Hepatocyte (in vitro differentiated cells): ENCODE measurements around the gene ZNF423. TPM values are rescaled to one million over a fixed set of nuclear protein-coding genes. Genes with fewer than 3 reads are reported as not detected.

Experiments
- DNase-seq: peaks from one replicate; pipeline ENCODE4 v3.0.0-alpha.2; 2016; ENCODE audit warnings: low spot score
- H2AFZ ChIP-seq: fragments of 200-600 bp; sonication (generic); 2 replicates; pipeline ENCODE4 v1.6.0; 2016; ENCODE audit warnings: antibody characterized with exemption, mild to moderate bottlenecking
- H3K27ac ChIP-seq: fragments of 200-600 bp; sonication (generic); 2 replicates; pipeline ENCODE4 v1.5.1; 2016; ENCODE audit warnings: mild to moderate bottlenecking
- H3K27me3 ChIP-seq: fragments of 200-600 bp; sonication (generic); 2 replicates; pipeline ENCODE4 v1.6.1; 2016
- H3K36me3 ChIP-seq: fragments of 200-600 bp; sonication (generic); replicated peaks from 2 replicates; pipeline ENCODE4 v1.5.1; 2016; ENCODE audit warnings: low read depth; ENCODE audit not compliant: insufficient read depth
- H3K4me1 ChIP-seq: fragments of 200-600 bp; sonication (generic); 2 replicates; pipeline ENCODE4 v1.5.1; 2016; ENCODE audit warnings: mild to moderate bottlenecking, moderate library complexity; ENCODE audit not compliant: insufficient read depth
- H3K4me2 ChIP-seq: fragments of 200-600 bp; sonication (generic); 2 replicates; pipeline ENCODE4 v1.6.0; 2016
- H3K4me3 ChIP-seq: fragments of 200-600 bp; sonication (generic); 2 replicates; pipeline ENCODE4 v1.5.1; 2016; ENCODE audit warnings: mild to moderate bottlenecking
- H3K79me2 ChIP-seq: fragments of 200-600 bp; sonication (generic); 2 replicates; pipeline ENCODE4 v1.6.0; 2017; ENCODE audit warnings: mild to moderate bottlenecking
- H3K9me2 ChIP-seq: fragments of 200-600 bp; sonication (generic); replicated peaks from 2 replicates; pipeline ENCODE4 v1.6.0; 2017; ENCODE audit warnings: mild to moderate bottlenecking; ENCODE audit not compliant: insufficient read depth
- H3K9me3 ChIP-seq: fragments of 200-600 bp; sonication (generic); 2 replicates; pipeline ENCODE4 v1.5.1; 2016; ENCODE audit warnings: low read depth, mild to moderate bottlenecking
- H4K20me1 ChIP-seq: fragments of 200-600 bp; sonication (generic); 2 replicates; pipeline ENCODE4 v1.6.0; 2016; ENCODE audit warnings: mild to moderate bottlenecking; ENCODE audit not compliant: insufficient read depth, poor library complexity, severe bottlenecking
- EZH2 ChIP-seq: fragments of 200-600 bp; sonication (generic); IDR thresholded peaks from 2 replicates; pipeline ENCODE4 v1.6.1; 2016; ENCODE audit warnings: antibody characterized with exemption, mild to moderate bottlenecking, borderline replicate concordance
- EZH2phosphoT487 ChIP-seq: fragments of 200-600 bp; sonication (generic); IDR thresholded peaks from one replicate; pipeline ENCODE4 v1.6.1; 2018; ENCODE audit warnings: antibody characterized with exemption, mild to moderate bottlenecking, low read depth, moderate library complexity; ENCODE audit not compliant: unreplicated experiment, severe bottlenecking
- WGBS: methylation state at CpG from one replicate; pipeline ENCODE4 v1.1.6; 2016; ENCODE audit warnings: low lambda C conversion rate; ENCODE audit errors: missing lambda C conversion rate; 5-methylcytosine and 5-hydroxymethylcytosine counted together
- polyA plus RNA-seq: library from polyadenylated mRNA; unstranded; fragments of >200 nt; fragmentation: Nextera tagmentation; extraction: Ambion mirVana; gene quantifications from 2 replicates; pipeline ENCODE4 v1.2.1, GENCODE V29; 2016
- total RNA-seq: library from RNA; depleted of rRNA; stranded (reverse); fragments of >200 nt; gene quantifications from 2 replicates; pipeline ENCODE4 v1.2.3, GENCODE V29; 2014
- TF ChIP-seq, protein P1 (sequence below): fragments of 200-600 bp; sonication (generic); IDR thresholded peaks from 2 replicates; pipeline ENCODE4 v1.5.1; 2016; ENCODE audit warnings: antibody characterized with exemption, mild to moderate bottlenecking; ENCODE audit not compliant: poor library complexity

The ZNF423 gene
- total and polyA plus RNA-seq, 2 experiments from 2014 or later = 9.6 to 11.8 TPM

DNA sequence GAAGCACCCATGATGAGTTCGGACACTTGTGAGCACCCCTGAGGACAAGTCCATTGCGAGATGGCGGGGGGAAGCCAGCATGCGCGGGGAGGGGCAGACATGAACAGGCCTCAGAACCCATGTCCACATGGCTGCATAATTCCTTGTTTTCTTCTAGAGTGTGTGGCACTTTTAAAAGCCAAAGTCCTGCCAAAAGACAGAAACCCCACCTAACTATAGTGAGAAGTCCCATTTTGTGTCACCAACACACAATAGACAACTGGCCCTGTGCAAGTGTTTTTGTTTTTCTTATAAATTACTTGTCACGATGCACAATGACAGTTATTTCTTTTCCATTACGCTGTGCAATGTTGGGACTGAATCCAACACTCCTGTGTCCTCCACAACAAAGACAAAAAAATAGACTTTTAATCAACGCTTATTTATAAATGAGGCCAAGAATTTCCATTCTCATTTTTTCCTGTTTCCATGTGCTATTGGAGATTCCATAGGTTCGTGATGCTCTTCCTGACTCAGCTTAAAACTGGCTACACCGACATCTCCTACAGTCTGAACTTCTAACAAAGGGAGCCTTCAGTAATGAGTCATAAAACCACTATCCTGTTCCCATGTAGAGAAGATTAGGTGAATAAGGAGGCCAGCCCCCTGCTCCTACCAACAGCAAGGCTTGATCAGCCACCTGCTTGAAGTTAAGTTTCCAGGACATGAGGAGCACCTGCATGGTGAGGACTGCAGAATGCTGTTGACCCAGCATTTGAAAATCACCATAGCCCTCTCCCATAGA, 98.9 kb downstream of the ZNF423 start:
- H3K79me2 ChIP-seq = peaks cover 13% of the 10 kb centered on the region
- H3K4me3 ChIP-seq = no peak overlapping the region
- H3K36me3 ChIP-seq = no peaks in the 10 kb centered on the region
- no peak overlapping the region for H3K4me2 ChIP-seq
- 87% methylated on average over 10 of the region's 10 CpGs for WGBS
- TF ChIP-seq EZH2phosphoT487 (no peak), EZH2 (no peak)
- TF ChIP-seq, protein P1, sequence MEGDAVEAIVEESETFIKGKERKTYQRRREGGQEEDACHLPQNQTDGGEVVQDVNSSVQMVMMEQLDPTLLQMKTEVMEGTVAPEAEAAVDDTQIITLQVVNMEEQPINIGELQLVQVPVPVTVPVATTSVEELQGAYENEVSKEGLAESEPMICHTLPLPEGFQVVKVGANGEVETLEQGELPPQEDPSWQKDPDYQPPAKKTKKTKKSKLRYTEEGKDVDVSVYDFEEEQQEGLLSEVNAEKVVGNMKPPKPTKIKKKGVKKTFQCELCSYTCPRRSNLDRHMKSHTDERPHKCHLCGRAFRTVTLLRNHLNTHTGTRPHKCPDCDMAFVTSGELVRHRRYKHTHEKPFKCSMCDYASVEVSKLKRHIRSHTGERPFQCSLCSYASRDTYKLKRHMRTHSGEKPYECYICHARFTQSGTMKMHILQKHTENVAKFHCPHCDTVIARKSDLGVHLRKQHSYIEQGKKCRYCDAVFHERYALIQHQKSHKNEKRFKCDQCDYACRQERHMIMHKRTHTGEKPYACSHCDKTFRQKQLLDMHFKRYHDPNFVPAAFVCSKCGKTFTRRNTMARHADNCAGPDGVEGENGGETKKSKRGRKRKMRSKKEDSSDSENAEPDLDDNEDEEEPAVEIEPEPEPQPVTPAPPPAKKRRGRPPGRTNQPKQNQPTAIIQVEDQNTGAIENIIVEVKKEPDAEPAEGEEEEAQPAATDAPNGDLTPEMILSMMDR = no peak
- no peaks in the 10 kb centered on the region for H3K9me2 ChIP-seq
- no peak overlapping the region for H2AFZ ChIP-seq
- peaks cover 15% of the 10 kb centered on the region for H3K4me1 ChIP-seq
- H4K20me1 ChIP-seq = no peaks in the 10 kb centered on the region
- H3K27me3 ChIP-seq = no peaks in the 10 kb centered on the region
- peak; percentile 21 for DNase-seq
- H3K9me3 ChIP-seq = no peaks in the 10 kb centered on the region
- H3K27ac ChIP-seq = no peak overlapping the region

DNA sequence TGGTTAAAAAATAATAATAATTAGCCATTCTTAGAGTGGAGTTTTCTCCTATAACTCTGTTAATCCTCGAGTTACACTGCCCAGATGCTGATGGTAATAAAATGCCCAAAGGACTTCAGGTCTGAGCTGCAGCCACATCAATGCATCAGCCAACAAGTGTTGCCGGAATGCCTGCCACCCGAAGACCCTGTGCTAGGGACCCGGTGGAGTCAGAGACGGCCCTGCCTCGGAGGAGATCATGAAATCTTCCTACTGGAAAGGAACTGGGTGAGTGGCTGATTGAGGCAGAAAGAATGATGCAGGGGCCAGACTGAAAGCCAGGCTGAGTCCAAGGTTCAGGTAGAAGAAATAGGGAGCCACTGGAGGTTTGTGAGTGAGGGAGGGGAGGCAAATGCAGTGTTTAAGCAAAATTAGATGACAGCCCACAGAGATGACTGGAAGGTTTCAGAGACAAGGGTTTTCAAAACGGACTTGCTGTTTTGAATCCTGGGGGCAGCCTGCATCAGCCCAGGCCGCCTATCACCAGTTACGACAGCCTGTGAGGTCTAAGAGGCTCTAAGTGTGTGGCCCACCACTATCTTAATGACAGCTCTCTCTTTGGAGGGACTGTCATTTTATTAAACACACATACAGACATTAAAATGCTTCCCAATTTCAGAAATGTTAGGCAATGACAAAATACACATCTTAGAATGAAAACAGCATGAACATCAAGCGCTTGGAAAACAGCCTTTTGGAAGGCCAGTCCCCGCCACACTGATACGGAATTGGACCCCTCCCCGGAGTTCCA, 100.0 kb downstream of the ZNF423 start:
- WGBS = 71% methylated on average over 13 of the region's 13 CpGs
- TF ChIP-seq EZH2 (no peak), EZH2phosphoT487 (no peak)
- TF ChIP-seq, protein P1 = no peak
- Histone ChIP-seq H3K9me3 (no peaks in the 10 kb centered on the region), H4K20me1 (no peaks in the 10 kb centered on the region), H3K36me3 (no peaks in the 10 kb centered on the region), H3K9me2 (no peaks in the 10 kb centered on the region), H2AFZ (peak overlapping the region; percentile 50), H3K27ac (no peak overlapping the region), H3K4me2 (peak overlapping the region; percentile 86), H3K79me2 (peaks cover 13% of the 10 kb centered on the region), H3K4me3 (no peak overlapping the region), H3K4me1 (peaks cover 15% of the 10 kb centered on the region), H3K27me3 (no peaks in the 10 kb centered on the region)
- DNase-seq = no peak

DNA sequence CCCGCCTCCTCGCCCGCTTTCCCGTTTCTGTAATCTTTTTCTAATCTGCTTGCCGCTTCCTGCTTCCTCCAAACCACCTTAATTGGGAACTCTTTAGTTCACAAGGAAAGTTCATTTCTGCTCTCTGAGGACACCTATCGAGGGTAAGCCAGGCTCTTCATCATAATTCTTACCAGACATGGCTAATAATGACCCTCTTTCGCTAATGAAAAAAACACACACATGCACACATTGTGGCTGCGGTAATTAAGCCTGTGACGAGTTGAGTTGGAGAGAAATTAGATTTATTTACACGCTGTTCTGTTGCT, 100.6 kb downstream of the ZNF423 start:
- Histone ChIP-seq H3K27ac (peak overlapping the region; percentile 64), H4K20me1 (no peaks in the 10 kb centered on the region), H3K4me3 (peak overlapping the region; percentile 11), H3K9me2 (no peaks in the 10 kb centered on the region), H3K79me2 (peaks cover 13% of the 10 kb centered on the region), H3K4me2 (peak overlapping the region; percentile 86), H3K27me3 (no peaks in the 10 kb centered on the region), H2AFZ (peak overlapping the region; percentile 50), H3K4me1 (peaks cover 19% of the 10 kb centered on the region), H3K9me3 (no peaks in the 10 kb centered on the region), H3K36me3 (no peaks in the 10 kb centered on the region)
- DNase-seq = peak; percentile 64
- TF ChIP-seq, protein P1 = peak; percentile 61
- TF ChIP-seq EZH2 (no peak), EZH2phosphoT487 (no peak)
- under 1% methylated on average over 10 of the region's 10 CpGs for WGBS
